GM12875 (cell line): ENCODE data around the gene ACAP2.

Experiments
- H3K4me3 ChIP-seq: one replicate; pipeline ENCODE4 v1.5.1; 2011; ENCODE audit warnings: low read depth, low read length, control low read depth
- CTCF ChIP-seq: IDR thresholded peaks from 2 replicates; pipeline ENCODE4 v1.5.1; 2011; ENCODE audit warnings: low read depth, mild to moderate bottlenecking, control low read depth, inconsistent platforms, low read length, moderate library complexity, borderline replicate concordance; ENCODE audit not compliant: insufficient read depth

Gene ACAP2

GRCh38 chr3:195451373-195452015, 8.7 kb upstream of the ACAP2 start:
- TF ChIP-seq CTCF: no peak
- no peak overlapping the region for H3K4me3 ChIP-seq

GRCh38 chr3:195450731-195451229, 8.0 kb upstream of the ACAP2 start:
- H3K4me3 ChIP-seq: no peak overlapping the region
- no peak for TF ChIP-seq CTCF

GRCh38 chr3:195448205-195448875, 5.5 kb upstream of the ACAP2 start:
- no peak overlapping the region for H3K4me3 ChIP-seq
- TF ChIP-seq CTCF: no peak

GRCh38 chr3:195447201-195447600, 4.4 kb upstream of the ACAP2 start:
- no peak overlapping the region for H3K4me3 ChIP-seq
- TF ChIP-seq CTCF: no peak

- no peak overlapping the region for H3K4me3 ChIP-seq
- no peak for TF ChIP-seq CTCF
Measured at GRCh38 chr3:195446359-195446758, 3.5 kb upstream of the ACAP2 start.

GRCh38 chr3:195445885-195446284, 3.1 kb upstream of the ACAP2 start:
- TF ChIP-seq CTCF: no peak
- H3K4me3 ChIP-seq: no peak overlapping the region
